ENCODE results near the gene CHCHD5. TPM values are rescaled to one million over a fixed set of nuclear protein-coding genes. Genes with fewer than 3 reads are reported as not detected.
"Not testable (repeated sequence)": the region's sequence is repeated elsewhere in the genome, so short reads cannot be mapped to it uniquely, and the experiment has no call there.

Gene CHCHD5
- total RNA-seq, 1 donor from 2014 or later, result 35.4 TPM

- Mint-ChIP-seq H3K27me3 (ENCODE audit: low read depth) (peaks cover 19% of the 10 kb centered on the region), H3K9me3 (peaks cover 5% of the 10 kb centered on the region), H3K4me1 (no peaks in the 10 kb centered on the region), H3K36me3 (ENCODE audit: low read depth) (no peaks in the 10 kb centered on the region), H3K4me3 (no peak overlapping the region), H3K27ac (ENCODE audit: unreplicated experiment) (no peak overlapping the region)
- no peak for DNase-seq (ENCODE audit: low read depth, low spot score)
- TF ChIP-seq CTCF (conservative IDR thresholded peaks at IDR 0.05), result no peak
Measured at GRCh38 chr2:112607680-112608438, 23.4 kb downstream of the CHCHD5 start.

- H3K27ac Mint-ChIP-seq (ENCODE audit: unreplicated experiment); H3K4me1 Mint-ChIP-seq; DNase-seq (ENCODE audit: low read depth, low spot score); H3K9me3 Mint-ChIP-seq; H3K4me3 Mint-ChIP-seq; H3K36me3 Mint-ChIP-seq (ENCODE audit: low read depth): not testable (repeated sequence)
- peaks cover 19% of the 10 kb centered on the region for H3K27me3 Mint-ChIP-seq (ENCODE audit: low read depth)
Measured at GRCh38 chr2:112609320-112609719, 24.9 kb downstream of the CHCHD5 start.

GRCh38 chr2:112612283-112612682 lies 27.9 kb downstream of the CHCHD5 start:
- H3K27me3 Mint-ChIP-seq (ENCODE audit: low read depth), result peaks cover 19% of the 10 kb centered on the region
- not testable (repeated sequence) for H3K4me1 Mint-ChIP-seq; H3K27ac Mint-ChIP-seq (ENCODE audit: unreplicated experiment); H3K36me3 Mint-ChIP-seq (ENCODE audit: low read depth); H3K4me3 Mint-ChIP-seq; DNase-seq (ENCODE audit: low read depth, low spot score); H3K9me3 Mint-ChIP-seq

GRCh38 chr2:112614201-112614840 lies 29.9 kb downstream of the CHCHD5 start:
- Mint-ChIP-seq H3K4me3 (no peak overlapping the region), H3K36me3 (ENCODE audit: low read depth) (no peaks in the 10 kb centered on the region), H3K9me3 (peaks cover 5% of the 10 kb centered on the region), H3K4me1 (no peaks in the 10 kb centered on the region), H3K27me3 (ENCODE audit: low read depth) (peaks cover 19% of the 10 kb centered on the region), H3K27ac (ENCODE audit: unreplicated experiment) (no peak overlapping the region)
- no peak for TF ChIP-seq CTCF (conservative IDR thresholded peaks at IDR 0.05)
- no peak for DNase-seq (ENCODE audit: low read depth, low spot score)

- DNase-seq (ENCODE audit: low read depth, low spot score), result no peak
- H3K27me3 Mint-ChIP-seq (ENCODE audit: low read depth), result peaks cover 18% of the 10 kb centered on the region
- no peak overlapping the region for H3K27ac Mint-ChIP-seq (ENCODE audit: unreplicated experiment)
- peaks cover 3% of the 10 kb centered on the region for H3K9me3 Mint-ChIP-seq
- no peaks in the 10 kb centered on the region for H3K36me3 Mint-ChIP-seq (ENCODE audit: low read depth)
- no peak overlapping the region for H3K4me3 Mint-ChIP-seq
- no peaks in the 10 kb centered on the region for H3K4me1 Mint-ChIP-seq
- TF ChIP-seq CTCF (conservative IDR thresholded peaks at IDR 0.05), result no peak
Measured at GRCh38 chr2:112615051-112615450, 30.6 kb downstream of the CHCHD5 start.

- H3K4me3 Mint-ChIP-seq; DNase-seq (ENCODE audit: low read depth, low spot score); H3K36me3 Mint-ChIP-seq (ENCODE audit: low read depth); H3K9me3 Mint-ChIP-seq; H3K4me1 Mint-ChIP-seq; H3K27ac Mint-ChIP-seq (ENCODE audit: unreplicated experiment): not testable (repeated sequence)
- H3K27me3 Mint-ChIP-seq (ENCODE audit: low read depth), result peaks cover 11% of the 10 kb centered on the region
Measured at GRCh38 chr2:112615798-112616197, 31.4 kb downstream of the CHCHD5 start.

- Mint-ChIP-seq H3K27me3 (ENCODE audit: low read depth) (peaks cover 5% of the 10 kb centered on the region), H3K9me3 (no peaks in the 10 kb centered on the region), H3K4me1 (no peaks in the 10 kb centered on the region), H3K36me3 (ENCODE audit: low read depth) (no peaks in the 10 kb centered on the region), H3K27ac (ENCODE audit: unreplicated experiment) (no peak overlapping the region), H3K4me3 (no peak overlapping the region)
- DNase-seq (ENCODE audit: low read depth, low spot score), result no peak
- TF ChIP-seq CTCF (conservative IDR thresholded peaks at IDR 0.05), result no peak
Measured at GRCh38 chr2:112618383-112618782, 34.0 kb downstream of the CHCHD5 start.

Data from neural crest cell (in vitro differentiated cells).